MM.1S (cell line): ENCODE results near the gene CHST15.

ENCODE experiments used
- CTCF ChIP-seq: fragments of 300-600 bp; sonication (generic); IDR thresholded peaks from 2 replicates; pipeline ENCODE4 v1.5.1; 2016; ENCODE audit warnings: antibody characterized with exemption, low read length, mixed read lengths
- EZH2 ChIP-seq: fragments of 300-600 bp; sonication (generic); optimal IDR thresholded peaks from 2 replicates; pipeline ENCODE3; 2017; ENCODE audit warnings: low read depth, mild to moderate bottlenecking, antibody characterized with exemption, low read length, mixed read lengths
- EZH2phosphoT487 ChIP-seq: fragments of 300-600 bp; sonication (generic); IDR thresholded peaks from 2 replicates; pipeline ENCODE4 v1.6.1; 2018; ENCODE audit warnings: antibody characterized with exemption, low read length

- no peak for TF ChIP-seq EZH2
- no peak for TF ChIP-seq CTCF
- no peak for TF ChIP-seq EZH2phosphoT487
Observed at GRCh38 chr10:124107072-124107471, 13.7 kb upstream of the CHST15 start.
